GM12873 (cell line): ENCODE results near the gene POLR1D.

Experiments
- CTCF ChIP-seq: IDR thresholded peaks from 2 replicates; pipeline ENCODE4 v1.5.1; 2012; ENCODE audit warnings: low read depth, mild to moderate bottlenecking, moderate library complexity, low read length, control low read depth; ENCODE audit not compliant: insufficient read depth; ENCODE audit errors: missing control alignments

The POLR1D gene

GRCh38 chr13:27625839-27626238 lies 4.1 kb downstream of the POLR1D start:
- TF ChIP-seq CTCF: no peak

GRCh38 chr13:27627380-27627779 lies 5.7 kb downstream of the POLR1D start:
- TF ChIP-seq CTCF: no peak

GRCh38 chr13:27628081-27628480 lies 6.4 kb downstream of the POLR1D start:
- TF ChIP-seq CTCF: no peak

GRCh38 chr13:27631156-27631555 lies 9.5 kb downstream of the POLR1D start:
- no peak for TF ChIP-seq CTCF

GRCh38 chr13:27631665-27632064 lies 10.0 kb downstream of the POLR1D start:
- no peak for TF ChIP-seq CTCF

- TF ChIP-seq CTCF: no peak
These were observed 10.5 kb downstream of the POLR1D start for GRCh38 chr13:27632214-27632613.

- no peak for TF ChIP-seq CTCF
These were observed 11.0 kb downstream of the POLR1D start for GRCh38 chr13:27632648-27633047.
